Fibroblast of skin of back (primary cell): ENCODE measurements around the gene RANGAP1.
"Not testable (repeated sequence)": the region's sequence is repeated elsewhere in the genome, so short reads cannot be mapped to it uniquely, and the experiment has no call there.

Experiments used
- DNase-seq: peaks from one replicate; pipeline ENCODE4 v3.0.0-alpha.2; 2013

Gene RANGAP1

DNA sequence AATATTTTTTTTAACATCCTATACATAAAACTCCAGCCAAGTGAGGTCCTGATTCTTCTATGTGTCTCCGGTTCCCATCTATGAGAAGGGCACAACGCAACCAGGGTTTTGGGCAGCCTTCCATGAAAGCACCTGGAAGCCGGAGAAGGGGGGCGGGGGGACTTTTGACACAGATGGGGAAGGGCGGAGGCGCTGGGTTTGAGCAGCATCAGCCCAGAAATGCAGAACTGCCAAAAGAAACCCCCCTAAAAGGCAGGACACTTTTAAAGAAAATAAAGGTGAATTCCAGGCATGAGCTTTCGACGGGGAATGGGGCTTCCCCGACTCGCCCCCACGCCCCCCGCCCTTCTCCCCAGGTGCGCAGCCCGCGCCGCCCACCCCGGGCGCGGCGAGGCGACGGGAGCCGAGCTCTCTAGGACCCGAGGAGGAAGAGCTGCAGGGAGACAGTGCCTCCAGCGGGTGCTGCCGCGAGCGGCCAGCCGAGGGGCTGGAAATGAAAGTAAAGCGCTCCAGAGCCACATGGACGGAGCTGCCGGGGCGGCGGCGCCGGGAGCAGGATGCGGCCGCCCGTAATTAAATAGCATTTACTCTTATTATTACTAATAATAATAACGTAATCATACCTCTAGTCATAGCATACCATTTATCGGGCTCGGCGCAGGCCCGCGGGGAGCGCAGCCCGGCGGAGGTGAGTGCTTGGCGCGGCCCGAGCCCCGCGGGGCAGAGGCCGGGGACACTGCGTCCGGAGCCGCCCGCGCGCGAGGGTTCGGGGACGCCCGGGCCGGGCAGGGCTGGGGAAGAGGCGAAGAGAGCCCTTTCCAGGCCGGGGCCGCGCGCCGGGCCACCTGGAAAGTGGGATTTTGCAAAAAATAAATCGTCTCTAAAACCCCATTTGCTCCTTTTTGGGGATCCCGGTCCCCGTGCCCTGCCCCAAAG, 15.4 kb upstream of the RANGAP1 start, which contains the start of gene ZC3H7B:
Gene ZC3H7B (plus strand): TSS at position 441 of the 936 bp plus-strand sequence. CDS start 19,136 bp downstream, outside the sequence.
- DNase-seq, result peak; percentile 85

DNA sequence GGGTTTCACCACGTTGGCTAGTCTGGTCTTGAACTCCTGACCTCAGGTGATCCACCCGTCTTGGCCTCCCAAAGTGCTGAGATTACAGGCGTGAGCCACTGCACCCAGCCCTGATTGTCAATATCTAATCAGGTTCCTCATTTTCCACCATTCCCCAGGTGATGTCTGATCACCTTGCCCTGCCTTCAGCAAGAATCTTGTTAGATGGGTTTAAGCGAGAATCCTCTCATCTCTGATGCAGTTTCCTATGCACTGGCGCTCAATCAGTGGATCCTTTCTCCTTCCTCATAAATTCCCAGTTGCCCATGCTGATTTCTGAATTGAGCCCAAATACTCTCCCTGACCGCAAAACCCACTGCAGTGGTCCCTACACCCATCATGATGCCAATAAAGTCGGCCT, 14.7 kb upstream of the RANGAP1 start:
- DNase-seq, result no peak

DNA sequence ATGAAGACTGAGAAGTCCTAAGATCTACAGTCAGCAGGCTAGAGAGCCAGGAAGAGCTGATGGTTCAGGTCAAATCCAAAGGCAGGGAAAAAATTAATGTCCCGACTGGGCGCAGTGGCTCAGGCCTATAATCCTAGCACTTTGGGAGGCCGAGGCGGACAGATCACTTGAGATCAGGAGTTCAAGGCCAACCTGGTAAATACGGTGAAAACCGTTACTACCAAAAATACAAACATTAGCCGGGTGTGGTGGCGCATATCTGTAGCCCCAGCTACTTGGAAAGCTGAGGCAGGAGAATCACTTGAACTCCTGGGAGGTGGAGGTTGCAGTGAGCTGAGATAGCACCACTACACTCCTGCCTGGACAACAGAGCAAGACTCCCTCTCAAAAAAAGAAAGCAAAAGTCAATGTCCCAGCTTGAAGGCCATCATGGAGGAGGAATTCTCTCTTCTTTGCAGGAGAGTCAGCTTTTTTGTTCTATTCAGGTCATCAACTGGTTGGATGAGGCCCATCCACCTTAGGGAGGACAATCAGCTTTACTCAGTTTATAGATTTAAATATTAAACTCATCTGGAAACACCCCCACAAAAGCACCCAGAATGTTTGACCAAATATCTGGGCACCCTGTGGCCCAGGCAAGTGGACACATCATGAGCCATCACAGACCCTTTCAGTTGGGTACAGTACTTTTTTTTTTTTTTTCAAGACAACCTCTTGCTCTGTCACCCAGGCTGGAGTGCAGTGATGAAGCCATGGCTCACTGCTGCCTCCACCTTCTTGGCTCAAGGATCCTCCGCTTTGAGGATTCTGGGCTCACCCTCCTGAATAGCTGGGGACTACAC, 11.1 kb upstream of the RANGAP1 start:
- no peak for DNase-seq

DNA sequence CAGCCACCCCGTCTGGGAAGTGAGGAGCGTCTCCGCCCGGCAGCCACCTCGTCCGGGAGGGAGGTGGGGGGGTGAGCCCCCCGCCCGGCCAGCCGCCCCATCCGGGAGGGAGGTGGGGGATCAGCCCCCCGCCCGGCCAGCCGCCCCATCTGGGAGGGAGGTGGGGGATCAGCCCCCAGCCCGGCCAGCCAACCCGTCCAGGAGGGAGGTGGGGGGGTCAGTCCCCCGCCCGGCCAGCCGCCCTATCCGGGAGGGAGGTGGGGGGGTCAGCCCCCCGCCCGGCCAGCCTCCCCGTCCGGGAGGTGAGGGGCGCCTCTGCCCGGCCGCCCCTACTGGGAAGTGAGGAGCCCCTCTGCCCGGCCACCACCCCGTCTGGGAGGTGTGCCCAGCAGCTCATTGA, 8.8 kb upstream of the RANGAP1 start:
- not testable (repeated sequence) for DNase-seq

DNA sequence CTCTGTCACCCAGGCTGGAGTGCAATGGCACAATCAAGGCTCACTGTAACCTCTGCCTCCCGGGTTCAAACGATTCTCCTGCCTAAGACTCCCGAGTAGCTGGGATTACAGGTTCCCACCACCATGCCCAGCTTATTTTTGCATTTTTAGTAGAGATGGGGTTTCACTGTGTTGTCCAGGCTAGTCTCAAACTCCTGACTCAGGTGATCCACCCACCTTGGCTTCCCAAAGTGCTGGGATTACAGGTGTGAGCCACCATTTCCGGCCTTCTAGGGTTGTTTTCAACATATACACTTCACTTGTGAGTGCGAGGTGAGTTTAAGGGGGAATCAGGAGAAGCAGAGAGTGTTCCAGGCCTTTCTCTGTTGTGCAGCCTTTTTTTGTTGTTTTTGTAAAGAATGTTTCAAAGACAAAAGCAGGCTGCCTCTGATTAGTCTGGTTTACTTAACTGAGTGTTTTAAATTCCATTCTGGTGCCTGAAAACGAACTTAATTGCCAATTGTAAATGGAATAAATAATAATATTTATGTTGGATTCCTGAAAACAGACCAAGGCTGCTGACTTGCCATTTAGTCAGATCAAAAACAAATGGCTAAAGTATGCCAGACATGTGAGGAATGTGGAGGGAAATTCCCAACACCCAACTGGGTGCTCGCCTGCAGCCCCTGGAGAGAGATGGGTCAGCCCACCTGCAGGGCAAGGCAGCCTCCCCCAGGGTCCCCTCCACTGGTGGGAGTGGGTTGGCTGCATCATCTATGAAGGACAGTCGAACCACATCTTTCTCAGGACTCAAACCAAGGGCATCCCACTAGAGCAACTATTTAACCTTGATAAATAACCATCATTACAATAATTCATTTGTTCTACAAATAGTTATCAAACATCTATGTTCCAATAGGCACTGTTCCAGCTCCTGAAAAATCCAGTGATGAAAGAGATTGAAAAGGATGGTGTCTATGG, 4.6 kb upstream of the RANGAP1 start:
- peak; percentile 89 for DNase-seq

DNA sequence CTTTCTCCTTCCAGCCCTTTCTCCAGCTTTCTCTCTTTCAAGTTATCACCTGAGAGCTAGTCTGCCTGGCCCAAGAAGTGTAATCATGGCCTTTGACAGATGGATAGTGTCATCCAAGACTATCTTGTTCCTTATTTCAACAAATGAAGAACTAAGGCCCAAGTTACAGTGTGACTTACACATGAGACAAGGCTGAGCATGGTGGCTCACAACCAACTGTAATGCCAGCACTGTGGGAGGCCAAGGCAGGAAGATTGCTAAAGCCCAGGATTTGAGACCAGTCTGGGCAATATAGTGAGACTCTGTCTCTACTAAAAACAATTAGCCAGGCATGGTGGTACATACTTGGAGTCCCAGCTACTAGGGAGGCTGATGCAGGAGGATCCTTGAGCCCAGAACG, 3.7 kb upstream of the RANGAP1 start:
- peak; percentile 25 for DNase-seq

DNA sequence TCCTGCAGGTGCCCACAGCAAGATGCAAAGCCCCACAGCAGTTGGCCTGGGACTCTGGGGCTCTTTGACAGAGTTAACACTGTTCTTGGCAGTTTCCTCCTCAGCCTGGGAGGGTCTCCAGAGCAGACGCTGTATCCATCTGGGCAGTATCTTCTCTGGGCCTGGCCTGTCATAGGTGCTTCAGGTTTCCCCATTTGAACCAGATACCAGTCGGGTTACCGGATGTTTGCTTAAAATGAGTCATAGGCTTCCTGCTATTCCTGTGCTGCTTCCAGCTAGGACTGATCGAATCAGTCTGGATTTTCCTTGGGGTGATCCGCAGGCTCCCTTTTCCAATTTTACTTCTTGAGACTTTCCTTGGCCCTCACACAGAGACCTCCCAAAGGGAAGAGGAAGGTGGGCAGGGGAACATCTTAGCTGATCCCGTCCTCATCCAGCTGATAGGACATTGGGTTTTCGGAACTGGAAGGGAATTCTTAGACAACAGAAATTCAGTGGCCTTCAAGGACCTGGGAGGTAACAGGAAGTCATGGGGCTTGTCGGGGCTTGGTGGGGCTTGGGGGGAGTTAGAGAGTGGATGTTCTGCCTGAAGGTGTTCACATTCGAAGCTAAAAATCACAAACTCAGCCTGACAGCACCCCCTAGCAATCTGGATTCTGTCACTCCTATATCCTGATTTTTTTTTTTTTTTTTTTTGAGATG, 2.4 kb upstream of the RANGAP1 start:
- peak; percentile 79 for DNase-seq

DNA sequence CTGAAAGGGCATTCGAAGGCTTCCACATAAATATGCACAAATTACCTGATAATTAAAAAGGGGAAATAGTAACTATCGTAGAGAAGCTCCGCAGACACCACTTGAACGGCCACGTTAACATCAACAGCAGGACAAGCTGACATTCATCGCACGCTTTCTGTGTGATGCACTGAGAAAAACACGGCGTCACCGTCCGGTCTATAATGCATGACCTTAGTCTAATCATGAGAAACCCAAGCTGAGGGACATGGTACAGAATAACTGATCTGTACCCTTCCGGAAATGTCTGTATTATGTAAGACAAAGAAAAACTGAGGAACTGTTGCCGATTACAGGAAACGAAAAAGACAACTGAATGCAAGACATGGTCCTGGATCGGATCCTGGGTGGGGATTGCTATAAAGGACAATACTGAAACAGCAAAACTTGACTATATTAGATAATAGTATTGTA, 678 bp upstream of the RANGAP1 start:
- DNase-seq, result peak; percentile 50

DNA sequence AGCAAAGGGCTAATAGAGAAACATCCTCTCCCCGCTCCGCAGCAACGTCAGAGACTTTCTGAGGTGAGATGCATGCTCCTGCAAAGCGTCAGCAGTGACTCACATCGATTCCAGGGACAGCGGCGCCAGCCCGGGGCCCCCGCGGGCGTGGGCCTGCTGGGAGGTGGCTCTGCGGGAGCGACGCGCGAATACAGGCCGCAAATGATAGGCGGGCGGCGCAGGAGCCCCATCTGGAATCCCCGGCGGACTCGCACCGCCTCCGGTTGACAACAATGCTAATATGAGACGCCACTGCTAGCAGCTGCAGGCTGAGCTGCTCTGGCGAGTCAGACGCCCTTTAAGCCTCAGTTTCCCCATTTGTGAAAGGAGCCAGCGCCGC, 557 bp downstream of the RANGAP1 start:
- peak; percentile 94 for DNase-seq

DNA sequence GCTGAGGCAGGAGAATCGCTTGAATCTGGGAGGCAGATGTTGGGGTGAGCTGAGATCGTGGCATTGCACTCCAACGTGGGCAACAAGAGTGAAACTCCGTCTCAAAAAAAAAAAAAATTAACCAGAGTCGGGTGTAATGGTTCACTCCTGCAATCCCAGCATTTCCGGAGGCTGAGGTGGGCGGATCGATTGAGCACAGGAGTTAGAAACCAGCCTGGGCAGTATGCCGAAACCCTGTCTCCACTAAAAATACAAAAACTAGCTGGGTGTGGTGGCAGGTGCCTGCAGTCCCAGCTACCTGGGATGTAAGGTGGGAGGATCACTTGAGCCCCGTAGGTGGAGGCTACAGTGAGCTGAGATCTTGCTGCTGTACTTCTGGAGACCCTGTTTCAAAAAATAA, 1.5 kb downstream of the RANGAP1 start:
- no peak for DNase-seq

DNA sequence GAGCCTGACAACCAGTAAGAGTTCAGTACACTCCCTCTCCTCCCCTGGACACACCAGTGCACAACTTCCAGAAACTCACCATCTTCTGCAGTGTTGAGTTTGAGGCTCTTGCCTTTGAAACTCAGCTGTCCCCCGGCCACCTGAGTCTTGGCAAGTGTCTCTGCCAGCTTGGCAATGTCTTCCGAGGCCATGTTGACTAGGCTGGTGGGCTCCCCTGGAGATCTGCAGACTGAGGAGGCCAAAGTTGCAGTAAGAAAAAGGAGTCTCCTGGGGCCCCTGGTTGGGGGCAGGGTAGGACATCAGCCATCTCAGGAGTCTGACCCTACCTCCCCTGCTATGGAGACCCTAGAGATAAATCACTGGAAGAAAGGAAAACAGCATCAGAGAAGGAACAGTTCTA, 5.1 kb downstream of the RANGAP1 start:
- DNase-seq, result no peak

DNA sequence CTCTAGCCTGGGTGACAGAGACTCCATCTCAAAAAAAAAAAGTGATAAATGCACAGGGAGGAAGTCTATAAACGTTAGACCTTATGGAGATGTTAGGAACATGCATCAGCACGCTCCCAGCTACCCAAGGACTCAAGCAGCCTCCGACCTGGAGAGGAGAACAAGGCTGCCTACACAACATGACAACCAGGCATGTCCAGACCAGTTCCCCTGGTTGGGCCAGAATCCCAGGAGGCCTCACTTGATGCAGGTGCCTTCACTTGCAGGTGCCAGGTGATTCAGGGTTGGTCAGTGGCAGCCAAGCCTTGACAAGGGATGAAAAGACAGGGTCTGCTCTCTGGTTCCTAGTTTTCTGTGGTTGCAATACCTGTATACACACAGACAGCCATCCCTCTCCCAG, 5.9 kb downstream of the RANGAP1 start:
- no peak for DNase-seq

DNA sequence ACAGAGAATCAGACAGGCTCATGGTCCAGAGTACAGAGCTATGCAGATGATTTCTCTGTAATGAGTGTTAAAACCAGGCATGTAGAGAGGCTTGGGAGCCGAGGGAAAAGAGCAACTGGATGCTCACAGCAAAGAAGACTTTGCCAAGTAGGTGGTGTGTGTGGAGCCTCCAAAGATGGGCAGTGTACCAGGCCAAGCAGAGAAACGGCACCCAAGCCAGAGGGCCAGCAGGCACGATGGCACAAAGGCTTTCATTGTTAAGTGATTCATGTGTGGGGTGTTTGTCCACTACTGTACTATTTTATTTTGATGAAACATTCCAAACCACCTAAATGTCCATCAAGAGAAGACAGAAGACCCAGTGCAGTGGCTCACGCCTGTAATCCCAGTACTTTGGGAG, 11.1 kb downstream of the RANGAP1 start:
- no peak for DNase-seq

DNA sequence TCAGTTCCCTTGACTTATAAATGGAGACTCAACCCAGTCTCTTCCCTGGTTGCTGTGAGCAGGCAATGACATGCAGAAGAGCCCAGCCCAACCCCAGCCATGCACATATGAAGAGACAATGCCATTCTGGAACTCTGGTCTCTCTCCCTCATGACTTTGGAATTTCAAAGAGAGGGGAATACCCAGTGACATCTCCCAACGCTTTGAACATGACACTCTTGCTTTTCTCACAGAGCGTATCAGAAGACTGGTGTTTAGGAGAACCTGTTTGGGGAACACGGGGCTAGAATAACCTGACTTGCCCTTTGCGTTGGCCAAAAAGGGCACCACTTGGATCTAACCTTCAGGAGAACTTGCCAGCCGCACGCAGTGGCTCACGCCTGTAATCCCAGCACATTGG, 12.9 kb downstream of the RANGAP1 start:
- no peak for DNase-seq

DNA sequence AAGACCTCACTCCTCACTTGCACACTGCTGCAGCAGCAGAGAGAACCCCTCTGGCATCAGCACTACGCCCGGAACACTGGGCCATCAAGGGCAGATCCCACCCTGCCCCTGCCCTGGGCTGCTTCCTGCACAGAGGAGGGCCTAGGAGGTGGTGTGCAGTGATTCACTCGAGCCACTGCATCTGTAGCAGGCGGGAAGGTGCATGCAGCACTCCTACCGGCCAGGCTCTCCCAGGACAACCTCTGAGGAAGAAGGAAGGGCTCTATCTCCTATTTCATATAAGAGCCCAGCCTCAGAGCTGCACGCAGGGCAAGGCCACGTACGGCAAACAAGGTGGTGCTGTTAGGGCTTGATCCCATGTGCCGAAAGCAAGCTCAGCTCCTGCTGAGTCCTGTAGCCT, 14.2 kb downstream of the RANGAP1 start:
- DNase-seq, result no peak

DNA sequence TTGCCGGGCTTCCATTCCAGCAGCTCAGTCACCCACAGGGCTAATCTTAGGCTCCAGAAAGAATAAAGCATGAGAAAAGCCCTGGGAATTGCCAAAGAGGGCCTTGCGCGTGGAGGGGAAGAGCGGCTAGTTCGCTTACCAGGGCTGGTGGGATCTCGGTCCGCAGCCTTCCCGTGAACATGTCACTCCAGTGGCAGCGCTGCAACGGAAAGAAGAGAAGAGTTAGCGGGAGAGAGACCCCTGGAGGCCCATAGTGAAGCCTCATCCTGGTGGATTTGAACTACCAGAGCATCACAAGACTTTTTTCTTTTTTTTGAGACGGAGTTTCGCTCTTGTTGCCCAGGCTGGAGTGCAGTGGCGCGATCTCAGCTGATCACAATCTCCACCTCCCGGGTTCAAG, 18.0 kb downstream of the RANGAP1 start:
- no peak for DNase-seq

DNA sequence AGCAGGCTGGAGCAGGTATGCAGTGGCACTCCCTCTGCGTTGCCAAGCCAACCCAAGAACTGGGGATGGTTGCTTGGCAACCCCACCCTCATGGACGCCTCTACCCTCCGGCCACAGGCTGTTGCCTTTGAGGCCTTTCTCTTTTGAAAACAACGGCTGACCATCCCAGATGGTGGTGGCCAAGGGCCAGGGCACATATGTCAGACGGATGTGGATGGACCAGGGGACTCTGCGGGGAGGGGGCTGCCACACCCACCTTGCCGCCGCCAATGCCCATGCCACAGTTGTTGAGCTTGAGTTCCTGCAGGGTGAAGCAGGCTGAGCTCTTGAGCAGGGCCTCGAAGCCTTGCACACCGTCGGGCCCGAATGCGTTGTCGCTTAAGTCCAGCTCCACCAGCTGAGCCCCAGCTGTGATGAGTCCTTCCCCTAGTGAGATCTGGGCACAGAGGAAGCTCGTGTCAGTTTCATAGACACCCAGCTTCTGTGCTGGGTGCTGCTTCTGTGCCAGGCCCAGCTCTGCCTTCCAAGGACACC, 21.5 kb downstream of the RANGAP1 start:
- DNase-seq, result no peak

DNA sequence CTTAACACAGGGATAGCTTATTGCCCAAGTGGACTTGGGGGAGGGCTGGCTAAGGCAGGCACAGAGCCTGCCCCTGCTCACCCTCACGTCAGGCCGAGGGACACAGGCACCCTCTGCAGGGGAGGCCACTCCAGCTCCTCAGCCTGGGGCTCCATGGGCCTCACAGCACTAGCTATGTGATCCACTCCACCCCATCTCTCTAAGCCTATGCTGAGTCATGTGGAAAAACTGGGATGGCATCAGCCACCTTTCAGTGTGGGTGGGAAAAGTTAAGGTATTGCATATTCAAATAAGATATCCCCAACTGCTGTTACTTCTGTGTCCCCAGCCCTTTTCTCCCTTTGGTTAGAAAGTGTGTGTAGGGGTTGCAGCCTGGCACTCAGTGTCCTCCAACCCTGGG, 22.3 kb downstream of the RANGAP1 start:
- no peak for DNase-seq

DNA sequence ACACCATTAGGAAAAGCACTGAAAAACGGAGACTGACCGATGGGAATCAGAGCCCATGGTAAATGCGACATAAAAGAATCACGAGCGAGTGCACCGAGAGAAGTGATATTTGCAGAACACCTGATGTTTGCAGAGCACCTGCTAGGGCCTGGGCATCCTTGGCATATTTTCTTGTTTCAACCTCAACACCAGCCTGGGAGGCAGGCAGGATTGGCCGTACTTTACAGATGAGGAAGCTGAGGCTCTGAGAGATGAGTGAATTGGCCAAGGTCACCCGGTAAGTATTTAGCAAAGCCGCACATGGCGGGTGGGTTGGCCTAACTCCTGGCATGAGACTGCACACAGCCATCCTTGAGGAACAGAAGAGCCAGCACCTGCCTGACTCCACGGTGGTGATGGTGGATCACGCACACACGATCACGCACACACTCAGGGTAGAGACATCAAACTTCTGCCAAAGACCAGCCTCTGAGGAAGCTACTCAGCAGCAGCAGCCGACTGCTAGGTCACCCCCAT, 23.7 kb downstream of the RANGAP1 start:
- no peak for DNase-seq

DNA sequence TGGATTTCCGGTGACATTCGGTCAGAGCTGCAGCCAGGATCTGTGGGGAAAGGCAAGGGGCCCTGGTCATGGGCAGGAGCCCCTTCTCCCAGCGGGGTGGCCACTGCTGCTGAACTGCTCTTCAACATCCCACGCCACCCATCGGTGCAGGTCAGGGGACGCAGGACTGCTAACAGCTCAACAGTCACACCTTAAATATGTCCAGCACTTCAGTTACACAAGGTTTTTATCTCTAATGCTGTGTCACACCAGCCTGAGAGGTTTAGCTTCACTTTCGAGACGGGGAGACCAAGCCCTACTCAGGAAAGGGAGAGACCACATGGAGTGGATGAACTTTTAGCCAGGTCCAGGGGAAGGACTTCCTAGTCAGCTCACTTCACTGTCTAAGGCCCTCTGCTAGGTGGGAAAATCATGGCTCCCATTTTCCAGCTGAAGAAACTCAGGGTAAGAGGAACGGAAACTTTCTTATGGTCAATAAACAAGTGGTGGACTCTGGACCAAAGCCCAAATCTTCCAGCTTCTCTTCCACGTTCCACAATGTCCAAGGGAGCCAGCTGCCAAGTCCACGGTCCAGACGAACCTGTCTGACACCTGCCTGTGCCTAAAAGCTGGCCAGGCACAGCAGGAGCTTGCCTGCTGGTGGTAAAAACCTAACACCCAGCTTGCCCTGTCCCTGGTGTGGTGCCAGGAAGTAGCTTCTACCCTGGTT, 24.3 kb downstream of the RANGAP1 start:
- no peak for DNase-seq
